ENCODE results near the gene CACNA1H.

The CACNA1H gene

GRCh38 chr16:1140582-1141162 lies 12.2 kb upstream of the CACNA1H start:
- no peak overlapping the region for H3K27ac ChIP-seq
- no peak for DNase-seq (ENCODE audit: low spot score)
- H3K4me3 ChIP-seq, result no peak overlapping the region
- TF ChIP-seq CTCF (IDR thresholded peaks at IDR 0.05), result no peak

GRCh38 chr16:1141191-1141590 lies 11.7 kb upstream of the CACNA1H start:
- Histone ChIP-seq H3K4me3 (no peak overlapping the region), H3K27ac (no peak overlapping the region)
- TF ChIP-seq CTCF (IDR thresholded peaks at IDR 0.05), result no peak
- no peak for DNase-seq (ENCODE audit: low spot score)

- DNase-seq (ENCODE audit: low spot score), result no peak
- H3K27ac ChIP-seq, result no peak overlapping the region
- no peak overlapping the region for H3K4me3 ChIP-seq
- no peak for TF ChIP-seq CTCF (IDR thresholded peaks at IDR 0.05)
Measured at GRCh38 chr16:1141716-1142115, 11.2 kb upstream of the CACNA1H start.

GRCh38 chr16:1142911-1143310 lies 10.0 kb upstream of the CACNA1H start:
- no peak overlapping the region for H3K4me3 ChIP-seq

GRCh38 chr16:1143761-1144450 lies 9.0 kb upstream of the CACNA1H start:
- Histone ChIP-seq H3K27ac (no peak overlapping the region), H3K4me3 (no peak overlapping the region)
- TF ChIP-seq CTCF (IDR thresholded peaks at IDR 0.05), result no peak
- DNase-seq (ENCODE audit: low spot score), result no peak

More at GRCh38 chr16:1142911-1143310, 10.0 kb upstream of the CACNA1H start:
- TF ChIP-seq CTCF (IDR thresholded peaks at IDR 0.05), result no peak
- H3K27ac ChIP-seq, result no peak overlapping the region
- DNase-seq (ENCODE audit: low spot score), result no peak

GRCh38 chr16:1144476-1145382 lies 8.2 kb upstream of the CACNA1H start:
- no peak for DNase-seq (ENCODE audit: low spot score)
- H3K27ac ChIP-seq, result no peak overlapping the region
- no peak for TF ChIP-seq CTCF (IDR thresholded peaks at IDR 0.05)
- no peak overlapping the region for H3K4me3 ChIP-seq
